ENCODE results near the gene NPTX1.
A peak's percentile ranks its signal among the peaks of the same experiment; 100 is the strongest.

Gene NPTX1

GRCh38 chr17:80466188-80466705, 10.2 kb downstream of the NPTX1 start:
- no peak for DNase-seq (ENCODE audit: low spot score)
- no peak for TF ChIP-seq CTCF (IDR thresholded peaks at IDR 0.05)
- H3K4me3 ChIP-seq = no peak overlapping the region
- no peak overlapping the region for H3K27ac ChIP-seq

- no peak for TF ChIP-seq CTCF (IDR thresholded peaks at IDR 0.05)
- no peak overlapping the region for H3K4me3 ChIP-seq
- no peak for DNase-seq (ENCODE audit: low spot score)
- H3K27ac ChIP-seq = no peak overlapping the region
Observed at GRCh38 chr17:80465327-80465974, 11.0 kb downstream of the NPTX1 start.

GRCh38 chr17:80464486-80464885, 11.9 kb downstream of the NPTX1 start:
- Histone ChIP-seq H3K27ac (no peak overlapping the region), H3K4me3 (no peak overlapping the region)
- no peak for TF ChIP-seq CTCF (IDR thresholded peaks at IDR 0.05)
- no peak for DNase-seq (ENCODE audit: low spot score)

GRCh38 chr17:80463784-80464400, 12.5 kb downstream of the NPTX1 start:
- no peak for DNase-seq (ENCODE audit: low spot score)
- no peak overlapping the region for H3K27ac ChIP-seq
- no peak overlapping the region for H3K4me3 ChIP-seq
- TF ChIP-seq CTCF (IDR thresholded peaks at IDR 0.05) = no peak

- DNase-seq (ENCODE audit: low spot score) = no peak
- Histone ChIP-seq H3K27ac (no peak overlapping the region), H3K4me3 (no peak overlapping the region)
Observed at GRCh38 chr17:80461528-80462160, 14.8 kb downstream of the NPTX1 start.

GRCh38 chr17:80460429-80460834, 16.0 kb downstream of the NPTX1 start:
- no peak for TF ChIP-seq CTCF (IDR thresholded peaks at IDR 0.05)
- no peak overlapping the region for H3K4me3 ChIP-seq
- peak overlapping the region in 1 of 2 donors; percentile 17 for H3K27ac ChIP-seq
- DNase-seq (ENCODE audit: low spot score) = no peak

More at GRCh38 chr17:80461528-80462160, 14.8 kb downstream of the NPTX1 start:
- no peak for TF ChIP-seq CTCF (IDR thresholded peaks at IDR 0.05)

All from coronary artery (tissue), 2 donors.